Fibroblast of peridontal ligament (primary cell): Measurements from ENCODE around the gene SDK1.
"Not testable (repeated sequence)": the region's sequence is repeated elsewhere in the genome, so short reads cannot be mapped to it uniquely, and the experiment has no call there.

Source experiments
- DNase-seq: peaks from one replicate; pipeline ENCODE4 v3.0.0-alpha.2; 2010; ENCODE audit errors: extremely low read depth

Gene SDK1

DNA sequence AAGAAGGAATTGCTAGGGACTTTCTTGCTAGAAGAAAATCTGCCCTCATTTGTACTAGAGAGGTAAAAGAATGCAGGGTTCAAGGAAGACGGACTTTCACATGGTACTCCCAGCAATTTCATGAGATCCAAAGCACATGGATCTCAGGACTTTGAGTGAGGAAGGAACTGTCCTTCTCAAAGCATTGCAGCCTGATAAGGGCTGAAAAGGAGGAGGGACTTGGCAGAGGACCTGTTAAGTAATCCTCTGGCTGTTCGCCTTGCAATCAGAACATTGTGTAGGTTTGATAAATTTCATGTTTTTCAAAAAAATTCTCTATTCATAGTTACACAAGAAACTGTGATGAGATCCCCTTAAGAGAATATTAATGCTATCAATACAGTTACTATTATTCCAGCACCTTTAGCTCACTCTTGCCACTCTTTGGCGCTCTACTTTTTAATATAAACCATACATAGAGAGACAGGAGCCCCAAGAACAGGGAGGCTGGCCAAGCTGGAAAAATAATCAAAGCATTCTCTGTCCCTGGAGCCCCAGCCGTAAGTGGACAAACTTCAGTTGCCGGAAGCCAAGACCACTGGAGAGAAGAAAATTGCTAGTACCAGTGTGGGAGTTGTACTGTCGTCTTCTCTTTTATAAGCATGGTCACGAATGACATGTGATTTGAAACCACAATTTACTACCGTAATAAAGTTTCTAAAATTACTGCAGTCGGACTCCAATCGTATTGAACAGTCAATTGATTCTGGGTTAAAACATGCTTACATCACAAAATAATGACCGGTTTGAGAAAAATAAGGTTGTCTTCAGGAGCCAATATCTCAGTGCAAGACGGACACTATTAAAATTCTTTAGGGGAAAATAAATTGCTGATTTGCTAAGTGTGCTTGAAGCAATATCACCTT, 424.4 kb downstream of the SDK1 start:
- DNase-seq: no peak

DNA sequence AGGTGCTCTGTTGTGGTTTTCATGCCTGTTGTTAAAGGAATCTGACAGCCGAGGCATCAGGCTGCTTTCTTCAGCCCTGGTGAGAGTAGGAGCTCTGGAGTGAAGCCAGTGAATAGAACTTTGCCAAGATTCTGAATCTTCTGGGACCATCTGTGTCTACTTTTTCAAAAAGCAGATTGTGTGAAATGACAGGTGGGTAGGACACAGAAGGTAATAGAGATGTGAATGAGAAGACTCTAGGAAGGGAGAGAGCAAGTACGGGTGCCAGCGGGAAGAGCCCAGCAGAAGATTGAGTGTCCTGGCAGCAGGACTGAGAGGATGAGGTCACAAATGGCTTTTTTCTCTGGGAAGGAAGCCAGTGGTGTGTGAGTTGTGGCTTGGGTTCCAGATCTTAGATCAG, 429.2 kb downstream of the SDK1 start:
- no peak for DNase-seq

DNA sequence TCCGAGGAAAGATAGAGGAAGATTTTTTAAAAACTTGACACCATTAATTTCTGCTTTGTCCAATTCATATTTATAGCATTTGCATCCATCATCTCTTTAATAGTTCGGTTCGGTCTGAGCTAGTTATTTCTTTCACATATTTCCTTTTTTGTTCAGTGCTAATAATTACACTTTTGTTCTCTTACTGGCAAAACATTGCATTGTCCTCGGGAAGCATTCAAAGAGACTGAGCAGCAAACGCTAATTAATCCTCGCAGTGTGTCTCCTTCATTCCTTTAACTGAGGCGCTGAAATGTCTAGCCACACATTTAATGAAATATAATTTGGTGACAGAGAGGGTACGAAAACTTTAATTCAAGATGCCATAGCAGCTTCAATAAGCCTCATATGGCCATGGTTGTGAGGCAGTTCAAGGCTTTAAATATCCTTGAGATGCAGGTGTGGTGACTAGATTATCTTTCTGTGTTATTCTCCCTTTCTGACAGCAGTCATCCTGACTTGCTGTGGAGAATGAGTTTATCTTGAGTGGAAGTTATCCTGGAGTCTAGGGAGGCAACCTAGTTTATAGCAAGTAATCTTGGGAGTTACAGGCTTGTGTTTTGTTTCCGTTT, 431.4 kb downstream of the SDK1 start:
- no peak for DNase-seq

DNA sequence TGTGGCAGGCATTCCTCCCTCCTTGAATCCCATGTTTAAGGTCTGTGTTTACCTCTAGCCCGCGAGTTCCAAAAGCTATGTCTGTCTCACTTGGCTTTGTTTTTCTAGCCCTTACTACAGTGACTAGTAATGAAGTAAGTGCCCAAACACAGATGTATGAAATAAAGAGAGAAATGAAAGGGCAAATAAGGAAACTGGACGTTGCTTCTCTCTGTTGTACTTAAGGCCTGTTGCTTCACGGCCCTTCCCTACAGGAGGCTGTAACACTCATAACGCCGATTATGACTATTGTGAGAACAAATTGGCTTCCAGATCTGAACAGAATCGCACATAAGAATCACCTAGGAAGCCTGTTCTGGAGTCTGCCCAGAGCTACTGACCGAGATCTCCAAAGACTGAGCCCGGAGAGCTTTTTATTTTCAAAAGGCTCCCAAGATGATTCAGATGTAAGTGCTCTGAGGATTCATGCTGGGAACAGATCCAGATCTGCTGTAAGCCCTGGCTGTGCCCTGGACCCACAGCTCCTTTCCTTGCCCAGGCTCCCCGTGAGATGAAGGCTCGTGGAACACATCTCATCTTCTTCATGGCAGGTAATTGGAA, 432.6 kb downstream of the SDK1 start:
- no peak for DNase-seq

DNA sequence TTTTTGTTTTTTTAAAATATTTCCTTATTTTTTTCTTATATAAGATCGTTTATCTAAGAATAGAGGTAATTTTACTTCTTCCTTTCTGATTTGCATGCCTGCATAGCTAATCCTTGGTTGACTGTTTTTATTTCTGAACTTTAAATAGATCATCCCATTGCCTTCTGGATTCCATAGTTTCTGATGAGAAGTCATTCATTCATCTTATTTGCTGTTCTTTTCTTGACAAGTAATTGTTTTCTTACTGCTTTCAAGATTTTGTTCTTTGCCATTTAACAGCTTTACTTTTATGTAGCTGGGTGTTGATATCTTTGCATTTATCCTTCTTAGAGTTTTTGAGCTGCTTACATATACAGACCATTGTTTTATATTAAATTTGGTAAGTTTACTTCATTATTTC, 437.9 kb downstream of the SDK1 start:
- no peak for DNase-seq

DNA sequence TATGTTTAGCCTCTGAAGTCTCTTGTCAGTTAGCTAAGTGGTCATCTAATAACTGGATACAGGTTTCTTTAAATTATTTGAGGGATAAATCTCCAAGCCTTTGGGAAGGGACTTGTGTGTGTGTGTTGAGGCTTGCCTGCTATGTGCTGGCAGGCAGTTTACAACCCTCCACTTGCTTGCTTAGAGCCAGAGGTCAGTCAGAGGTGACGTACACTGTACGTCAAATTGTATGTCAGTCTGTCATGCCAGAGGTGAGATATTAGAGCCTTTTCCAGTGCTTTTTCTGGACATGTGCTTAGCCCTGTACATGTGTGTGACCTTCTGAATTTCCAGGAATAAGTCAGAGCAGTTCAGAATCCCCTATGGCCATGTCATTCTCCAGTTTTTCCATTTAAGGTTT, 438.9 kb downstream of the SDK1 start:
- DNase-seq: no peak

DNA sequence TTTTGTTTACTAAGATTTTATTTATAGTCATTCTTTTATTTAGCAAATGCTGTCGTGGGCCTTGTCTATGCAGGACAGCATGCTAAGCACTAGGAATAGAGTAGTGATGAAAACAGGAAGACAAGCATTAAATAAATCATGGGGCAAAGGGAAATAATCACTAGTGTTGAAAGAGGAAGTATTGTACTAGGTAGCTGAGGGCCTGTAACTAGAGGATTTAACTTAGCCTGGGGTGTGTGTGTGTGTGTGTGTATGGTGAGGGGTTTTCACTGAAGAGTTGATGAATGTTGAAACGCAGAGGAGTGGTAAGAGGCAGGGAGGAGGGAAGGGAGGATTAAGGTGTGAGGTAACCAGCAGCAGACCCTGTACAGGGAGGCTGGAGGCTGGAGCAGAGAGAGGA, 446.4 kb downstream of the SDK1 start:
- no peak for DNase-seq

DNA sequence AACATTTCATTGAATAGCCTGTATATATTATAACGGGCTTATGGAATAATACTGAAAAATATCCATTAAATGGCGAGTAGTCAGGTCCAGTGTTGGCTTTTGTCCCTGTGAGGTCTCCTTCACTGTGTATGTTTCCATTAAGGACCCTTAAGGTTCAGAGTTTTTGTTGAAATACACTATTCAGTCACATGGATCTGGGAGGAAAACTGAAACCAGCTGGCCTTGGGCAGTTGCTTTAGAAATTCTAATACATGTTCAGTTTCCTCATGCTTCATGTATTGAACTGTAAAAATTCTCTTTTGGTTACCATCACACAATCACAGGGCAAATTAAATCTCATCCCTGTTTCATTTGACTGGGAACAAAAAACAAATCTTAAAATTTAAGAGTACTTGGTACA, 447.3 kb downstream of the SDK1 start:
- no peak for DNase-seq

DNA sequence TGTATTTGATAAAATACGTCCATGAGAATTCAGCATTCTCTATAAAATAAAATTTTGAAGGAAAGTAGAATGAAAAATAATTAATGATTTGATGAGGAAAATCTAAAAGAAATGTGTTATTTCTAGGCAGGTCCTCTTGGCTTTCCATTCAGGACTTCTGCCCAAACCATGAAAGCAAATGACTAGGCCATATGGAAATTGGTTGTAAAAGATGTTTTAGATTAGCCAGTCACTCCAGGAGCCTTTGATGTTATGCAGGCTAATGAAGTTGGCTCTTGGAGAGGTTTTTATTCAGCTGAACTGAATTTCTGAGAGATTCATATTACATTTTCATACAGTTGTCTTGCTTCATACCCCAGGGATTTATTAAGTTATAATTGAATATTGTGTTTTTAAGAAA, 452.8 kb downstream of the SDK1 start:
- no peak for DNase-seq

DNA sequence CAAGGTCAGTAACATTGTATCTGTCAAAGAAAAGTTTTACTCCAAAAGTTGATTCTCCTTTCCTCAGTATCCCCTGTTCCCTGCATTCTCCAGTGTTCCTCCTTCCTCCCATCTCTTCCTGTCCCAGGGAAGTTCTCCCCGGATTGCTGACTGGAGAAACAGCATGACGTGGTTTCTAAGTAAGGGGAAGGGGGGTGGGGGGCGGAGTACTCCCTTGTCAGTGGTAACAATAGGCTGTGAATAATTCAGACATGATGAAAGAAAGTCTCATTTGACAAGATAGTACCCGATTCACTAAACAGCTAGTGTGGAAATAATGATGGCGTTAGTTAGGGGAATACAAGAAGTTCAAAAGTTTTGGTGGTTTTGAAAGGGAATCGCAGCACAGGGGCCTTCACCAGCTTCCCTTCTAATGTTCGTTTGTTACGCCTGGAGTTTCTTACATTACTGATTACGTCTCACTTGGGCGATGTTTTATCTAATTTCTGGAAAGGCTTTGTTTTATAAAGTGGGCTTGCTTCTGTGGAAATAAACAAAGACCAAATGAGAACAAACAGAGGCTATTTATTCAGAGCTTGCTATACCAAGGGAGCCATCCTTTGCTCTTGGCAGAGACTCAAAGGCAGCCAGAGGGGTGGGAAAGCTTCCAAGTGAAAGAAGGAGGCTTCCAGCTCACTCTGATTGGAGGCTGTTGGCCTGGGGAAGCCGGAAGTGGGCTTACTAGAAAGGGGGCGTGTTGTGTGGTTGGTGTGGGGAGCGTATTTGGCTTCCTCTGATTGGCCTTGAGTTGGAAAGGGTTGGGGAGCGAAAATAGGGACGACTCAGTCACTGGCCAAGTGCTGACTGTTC, 453.7 kb downstream of the SDK1 start:
- no peak for DNase-seq

DNA sequence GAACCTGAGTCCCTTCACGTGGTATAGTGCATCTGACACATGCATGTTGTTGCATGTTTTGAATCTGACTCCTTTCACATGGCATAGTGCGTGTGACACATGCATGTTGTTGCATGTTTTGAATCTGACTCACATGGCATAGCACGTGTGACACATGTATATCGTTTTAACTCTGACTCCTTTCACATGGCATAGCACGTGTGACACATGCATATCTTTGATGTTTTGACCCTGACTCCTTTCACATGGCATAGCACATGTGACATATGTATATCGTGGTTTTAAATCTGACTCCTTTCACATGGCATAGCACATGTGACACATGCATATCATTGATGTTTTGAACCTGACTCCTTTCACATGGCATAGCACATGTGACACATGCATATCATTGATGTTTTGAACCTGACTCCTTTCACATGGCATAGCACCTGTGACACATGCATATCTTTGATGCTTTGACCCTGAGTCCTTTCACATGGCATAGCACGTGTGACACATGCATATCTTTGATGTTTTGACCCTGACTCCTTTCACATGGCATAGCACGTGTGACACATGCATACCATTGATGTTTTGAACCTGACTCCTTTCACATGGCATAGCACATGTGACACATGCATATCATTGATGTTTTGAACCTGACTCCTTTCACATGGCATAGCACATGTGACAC, 454.9 kb downstream of the SDK1 start:
- not testable (repeated sequence) for DNase-seq

DNA sequence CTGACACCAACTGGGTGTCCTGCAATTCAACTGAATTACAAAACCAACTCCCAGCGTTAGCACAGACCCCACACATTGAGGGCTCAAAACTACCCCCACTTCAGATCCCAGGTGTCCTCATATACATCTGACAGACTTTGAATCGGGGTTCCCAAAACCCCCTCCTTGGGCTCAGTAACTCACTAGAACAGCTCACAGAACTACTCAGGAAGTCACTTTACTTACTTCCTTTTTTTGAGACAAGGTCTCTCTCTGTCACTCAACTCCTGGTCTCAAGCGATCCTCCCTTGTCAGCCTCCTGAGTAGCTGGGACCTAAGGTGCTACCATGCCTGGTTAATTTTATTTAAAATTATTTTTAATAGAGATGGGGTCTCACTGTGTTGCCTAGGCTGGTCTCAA, 456.0 kb downstream of the SDK1 start:
- DNase-seq: no peak

DNA sequence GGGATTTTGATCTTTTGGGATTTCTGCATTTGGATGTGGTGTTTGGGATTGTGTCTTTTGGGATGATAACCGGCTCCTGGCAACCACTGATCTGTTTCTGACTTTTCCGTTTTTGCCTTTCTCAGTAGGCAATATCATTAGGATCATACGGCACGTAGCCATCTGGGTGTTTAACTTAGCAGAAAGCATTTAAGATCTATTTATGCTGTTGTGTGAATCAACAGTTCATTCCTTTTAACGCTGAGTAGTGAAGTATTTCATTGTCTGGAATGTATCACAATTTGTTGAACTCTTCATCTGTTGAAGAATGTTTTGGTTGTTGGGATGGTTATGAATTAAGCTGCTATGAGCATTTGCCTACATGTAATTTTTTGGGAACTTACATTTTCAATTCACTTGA, 459.6 kb downstream of the SDK1 start:
- no peak for DNase-seq

DNA sequence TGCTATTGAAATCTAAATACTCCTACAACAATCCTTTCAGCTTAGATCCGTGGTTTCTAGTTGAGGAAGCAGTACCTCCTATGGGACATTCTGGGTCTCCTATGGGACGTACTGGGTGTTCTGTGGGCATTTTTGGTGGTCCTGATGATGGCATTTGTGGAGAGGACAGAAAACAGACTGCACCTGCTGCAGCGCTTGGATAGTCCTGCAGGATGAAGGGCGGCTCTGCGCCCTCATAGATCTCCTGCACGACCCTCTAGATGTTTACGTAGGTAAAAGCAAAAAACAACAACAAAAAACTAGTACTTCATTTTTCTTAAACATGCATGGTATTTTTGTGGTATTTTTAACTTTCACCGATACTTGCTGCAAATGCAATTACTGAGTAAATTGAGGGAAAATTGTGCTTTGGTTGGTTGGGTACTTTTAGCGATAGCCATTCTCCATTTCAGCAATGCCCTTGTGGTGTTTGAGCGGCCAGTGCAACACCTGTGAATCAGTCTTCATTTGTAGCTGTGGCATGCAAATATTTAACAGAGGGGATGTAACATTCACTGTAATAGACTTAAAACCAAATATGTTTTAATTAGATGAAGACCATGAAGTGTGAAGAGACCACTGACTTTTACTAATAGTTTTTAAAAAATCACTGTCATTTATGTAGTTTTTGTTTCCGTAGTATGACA, 461.2 kb downstream of the SDK1 start:
- no peak for DNase-seq

DNA sequence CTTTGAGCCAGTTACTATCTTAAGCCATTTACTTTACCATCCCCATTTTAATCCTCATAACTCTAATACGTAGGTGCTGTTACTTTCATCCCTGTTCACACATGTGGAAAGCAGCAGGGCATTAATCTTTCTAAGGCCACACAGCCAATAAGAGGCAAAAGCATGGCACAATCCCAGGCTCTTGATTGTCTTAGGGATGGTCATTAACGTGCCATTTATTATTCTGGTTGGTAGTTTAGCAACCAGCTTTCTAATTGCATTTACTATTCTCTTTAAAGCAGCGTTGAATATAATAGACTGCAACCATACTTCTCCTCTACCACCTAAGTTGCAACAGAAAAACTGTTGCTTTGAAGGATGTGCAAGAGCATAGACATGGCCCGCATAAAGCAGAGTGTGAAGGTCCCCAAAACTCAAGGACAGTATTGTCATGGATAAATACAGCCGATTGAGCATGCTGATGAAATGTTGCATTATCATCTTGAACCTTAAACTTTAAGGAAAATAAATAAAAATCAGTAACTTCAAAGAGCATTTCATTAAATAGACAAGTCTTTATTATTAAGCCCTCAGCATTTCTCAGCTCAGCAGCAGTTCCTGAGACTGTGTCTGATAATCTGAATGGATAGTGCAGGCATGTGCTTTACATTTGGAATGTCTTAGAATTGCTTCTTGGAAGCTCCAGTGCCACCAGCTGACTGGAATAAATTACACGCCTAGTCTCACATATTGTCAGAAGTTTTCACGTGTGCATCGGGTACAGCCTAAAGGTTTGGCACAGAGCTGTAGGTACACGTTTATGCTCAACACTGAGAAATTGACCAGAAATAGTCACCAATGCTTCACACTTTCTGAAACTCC, 467.1 kb downstream of the SDK1 start:
- no peak for DNase-seq

DNA sequence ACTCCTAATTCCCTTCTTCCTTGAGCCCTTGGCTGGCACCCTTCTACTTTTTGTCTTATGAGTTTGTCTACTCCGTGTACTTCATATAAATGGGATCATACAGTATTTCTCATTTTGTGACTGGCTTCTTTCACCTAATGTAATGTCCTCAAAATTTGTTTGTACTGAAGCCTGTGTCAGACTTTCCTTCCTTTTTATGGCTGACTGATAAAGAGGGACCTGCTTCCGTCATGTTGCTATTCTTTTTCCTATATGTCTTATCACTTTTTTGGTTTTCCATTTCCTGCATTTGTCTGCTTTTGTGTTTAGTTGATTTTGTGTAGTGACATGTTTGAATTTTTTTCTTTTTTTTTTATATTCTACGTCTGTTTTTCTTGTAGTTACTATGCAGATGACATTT, 470.9 kb downstream of the SDK1 start:
- no peak for DNase-seq

DNA sequence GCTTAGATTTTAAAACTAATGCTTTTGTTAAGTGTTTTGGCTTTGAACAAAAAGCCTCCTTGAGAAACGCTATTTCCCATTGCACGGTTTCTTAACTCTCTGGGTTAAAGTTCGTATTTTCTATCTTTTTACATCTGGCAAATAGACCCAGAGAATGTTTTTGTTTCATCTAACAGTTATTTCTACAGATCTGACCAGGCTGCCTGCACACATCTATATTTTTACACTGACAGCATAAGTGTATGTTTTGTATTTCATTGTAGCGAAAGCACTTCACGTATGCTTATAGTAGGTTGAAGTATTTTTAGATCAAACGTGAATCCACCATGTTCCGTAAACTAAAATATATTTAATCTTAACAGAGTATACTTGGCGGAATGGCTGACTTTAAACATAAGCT, 477.3 kb downstream of the SDK1 start:
- DNase-seq: no peak

DNA sequence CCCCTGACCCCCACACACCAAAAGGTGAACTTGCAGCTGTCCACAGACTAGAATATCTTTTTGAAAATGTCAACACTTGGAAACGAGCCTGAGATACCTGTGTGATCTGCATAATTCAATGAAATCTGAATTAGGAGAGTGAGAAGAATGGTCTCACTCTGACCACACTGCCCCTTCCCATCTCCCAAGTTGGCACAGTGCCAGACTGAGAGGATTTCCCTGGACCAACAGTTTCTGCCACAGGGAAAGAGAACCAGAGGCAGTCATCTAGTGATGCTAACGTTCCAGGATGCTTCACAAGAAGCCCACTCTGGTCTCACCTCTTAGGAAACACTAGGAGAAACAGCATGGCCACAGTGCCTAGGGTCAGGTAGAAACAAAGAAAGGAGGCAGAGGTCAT, 479.0 kb downstream of the SDK1 start:
- no peak for DNase-seq

DNA sequence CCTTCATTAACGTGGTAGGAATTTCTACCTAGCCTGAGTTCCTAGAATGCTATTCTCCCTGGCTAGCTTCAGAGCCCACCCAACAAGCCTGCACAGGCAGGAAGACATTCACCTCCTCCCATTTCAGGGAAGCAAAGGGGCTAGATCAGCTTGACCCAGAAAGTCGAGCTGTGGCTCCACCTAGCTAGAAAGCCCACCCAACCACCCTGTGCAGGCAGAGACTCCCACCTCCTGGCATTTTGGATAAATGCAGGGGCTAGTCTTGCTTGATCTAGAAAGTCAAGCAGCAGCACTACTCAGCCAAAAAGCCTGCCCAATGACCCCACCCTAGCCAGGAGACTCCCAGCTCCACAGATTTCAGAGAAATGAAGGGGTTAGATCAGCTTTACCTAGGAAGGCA, 479.5 kb downstream of the SDK1 start:
- no peak for DNase-seq

DNA sequence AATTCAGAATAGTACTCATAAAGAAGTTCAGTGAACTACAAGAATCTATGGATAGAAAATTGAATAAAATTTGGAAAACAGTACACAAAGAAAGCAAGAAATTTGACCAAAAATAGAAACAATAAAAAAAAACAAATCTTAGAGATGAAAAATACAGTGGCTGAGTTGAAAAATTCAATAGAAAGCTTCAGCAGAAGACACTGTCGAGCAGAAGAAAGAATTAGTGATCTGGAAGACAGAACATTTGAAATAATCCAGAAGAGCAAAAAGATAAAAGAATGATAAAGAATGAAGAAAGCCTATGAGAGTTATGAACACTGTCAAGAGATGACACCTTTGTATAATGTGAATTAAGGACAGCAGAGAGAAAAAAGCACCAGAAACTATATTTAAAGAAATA, 480.6 kb downstream of the SDK1 start:
- DNase-seq: no peak
